Stimulated activated CD4-positive, alpha-beta T cell treated with anti-CD3 and anti-CD28 coated beads, Interleukin-12 subunit alpha, Interleukin-12 subunit beta, amount 100 ng/mL, for 4 hours (primary cell): ENCODE measurements around the gene PDE4D.
"Not testable (repeated sequence)": the region's sequence is repeated elsewhere in the genome, so short reads cannot be mapped to it uniquely, and the experiment has no call there.

Source experiments
- DNase-seq: peaks from one replicate; pipeline ENCODE4 v3.0.0-alpha.2; 2020

The PDE4D gene

GRCh38 chr5:59394956-59395355 lies 498.6 kb downstream of the PDE4D start:
- DNase-seq, result not testable (repeated sequence)

GRCh38 chr5:59393585-59394420 lies 499.7 kb downstream of the PDE4D start:
- no peak for DNase-seq

- DNase-seq, result no peak
These were observed 501.9 kb downstream of the PDE4D start for GRCh38 chr5:59391576-59391975.

DNA sequence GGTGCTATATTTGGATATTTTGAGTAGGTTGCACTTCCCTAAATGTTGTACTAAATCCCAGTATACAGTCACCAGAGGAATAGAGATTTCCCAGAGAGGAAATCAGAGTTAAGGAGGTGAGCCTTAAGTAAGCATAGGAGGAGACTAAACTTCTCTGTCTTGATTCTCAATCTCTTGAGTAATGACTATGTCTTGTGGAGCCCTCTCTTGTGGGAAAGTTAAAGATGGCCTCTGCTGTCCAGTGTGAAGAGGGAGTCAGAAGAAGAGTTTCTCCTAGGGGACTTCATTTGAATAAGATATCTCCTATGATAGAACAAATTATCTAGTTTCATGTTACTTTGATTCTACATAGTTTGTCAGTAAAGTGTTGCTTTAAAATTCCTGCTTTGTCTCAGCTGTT lies 502.5 kb downstream of the PDE4D start:
- DNase-seq, result no peak

- no peak for DNase-seq
These were observed 503.4 kb downstream of the PDE4D start for GRCh38 chr5:59390074-59390659.

DNA sequence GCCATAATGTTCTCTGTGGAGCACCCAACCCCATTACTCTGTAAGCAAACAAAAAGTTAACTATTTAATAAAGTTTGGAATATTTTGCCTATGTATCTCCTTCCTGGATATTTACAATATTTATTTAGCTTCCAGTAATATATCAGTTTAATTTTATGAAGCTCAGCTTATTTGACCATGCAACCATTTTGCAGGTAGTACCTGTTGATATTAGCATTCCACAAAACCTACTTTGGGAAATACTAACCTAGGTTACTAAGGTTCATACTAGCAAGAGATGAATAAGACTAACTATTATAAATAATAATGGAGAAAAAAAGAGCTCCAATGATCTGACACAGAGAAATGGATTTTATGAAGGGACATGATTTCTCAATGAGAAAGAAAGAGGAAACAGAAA lies 506.4 kb downstream of the PDE4D start:
- no peak for DNase-seq

DNA sequence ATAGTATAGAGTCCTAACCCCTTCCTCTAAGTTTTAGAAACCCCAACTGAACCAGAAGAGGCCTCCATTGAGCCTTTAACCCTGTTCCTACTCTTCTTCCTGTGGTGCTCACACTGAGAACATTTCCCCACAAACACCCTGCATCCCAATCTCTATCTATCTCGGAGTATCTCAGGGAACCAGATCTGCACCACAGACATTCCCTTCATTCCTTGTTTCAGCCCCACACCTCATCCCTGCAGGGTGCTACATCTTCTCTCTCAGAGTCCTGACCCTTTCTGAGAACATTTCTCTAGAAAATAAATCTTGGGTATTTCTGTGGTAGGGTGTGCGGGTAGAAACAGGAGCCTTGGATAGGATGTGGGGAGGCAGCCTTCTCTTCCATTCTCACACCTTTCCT lies 507.8 kb downstream of the PDE4D start:
- DNase-seq, result no peak

DNA sequence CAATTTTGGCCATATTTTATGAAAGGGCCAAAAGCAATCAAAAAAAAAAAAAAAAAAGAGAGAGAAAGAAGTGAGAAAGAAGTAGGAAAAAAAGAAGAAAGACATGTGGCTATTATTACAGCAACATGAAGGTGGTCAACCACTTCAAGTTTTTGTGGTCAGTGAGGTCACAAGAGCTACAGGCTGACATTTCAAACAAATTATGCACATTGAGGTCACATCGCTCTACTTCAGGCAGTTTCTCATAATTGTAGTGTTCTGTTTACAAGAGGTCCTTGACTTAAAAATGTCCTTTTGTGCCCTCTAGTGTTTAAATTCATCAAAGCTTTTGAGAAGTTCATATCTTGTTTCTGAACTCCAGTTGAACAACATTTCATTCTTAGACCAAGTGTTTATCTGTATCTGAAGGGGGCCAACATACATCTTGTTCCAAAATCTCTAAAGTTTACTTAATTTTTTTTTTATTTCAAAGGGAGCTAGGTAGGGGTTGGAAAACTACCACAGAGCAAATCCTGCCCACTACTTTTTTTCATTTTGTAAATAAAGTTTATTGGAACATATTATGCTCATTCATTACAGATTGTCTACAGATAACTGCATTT lies 513.1 kb downstream of the PDE4D start:
- no peak for DNase-seq

GRCh38 chr5:59374036-59374435 lies 519.5 kb downstream of the PDE4D start:
- DNase-seq, result not testable (repeated sequence)

- no peak for DNase-seq
These were observed 521.9 kb downstream of the PDE4D start for GRCh38 chr5:59371525-59372127.

DNA sequence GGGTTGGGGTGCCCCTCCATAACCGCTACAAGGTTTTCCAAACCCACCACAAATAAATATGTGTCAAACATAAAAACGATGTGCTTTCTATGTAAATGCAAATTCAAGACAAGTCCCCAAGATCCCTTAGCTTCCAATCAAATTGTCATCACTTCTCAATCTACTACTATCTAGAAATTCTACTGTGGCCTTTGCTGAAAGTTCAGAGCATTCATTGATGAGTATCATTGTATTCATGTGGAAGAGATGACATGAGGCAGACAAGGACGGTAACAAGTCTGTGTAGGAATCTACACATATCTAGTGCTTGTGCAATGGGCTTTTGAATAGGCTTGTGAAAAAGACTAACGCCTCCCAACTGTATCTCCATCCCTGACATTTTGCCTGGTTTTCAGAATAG lies 524.6 kb downstream of the PDE4D start:
- DNase-seq, result no peak

- peak; percentile 18 for DNase-seq
These were observed 525.6 kb downstream of the PDE4D start for GRCh38 chr5:59367791-59368394.

GRCh38 chr5:59366784-59367183 lies 526.7 kb downstream of the PDE4D start:
- no peak for DNase-seq

DNA sequence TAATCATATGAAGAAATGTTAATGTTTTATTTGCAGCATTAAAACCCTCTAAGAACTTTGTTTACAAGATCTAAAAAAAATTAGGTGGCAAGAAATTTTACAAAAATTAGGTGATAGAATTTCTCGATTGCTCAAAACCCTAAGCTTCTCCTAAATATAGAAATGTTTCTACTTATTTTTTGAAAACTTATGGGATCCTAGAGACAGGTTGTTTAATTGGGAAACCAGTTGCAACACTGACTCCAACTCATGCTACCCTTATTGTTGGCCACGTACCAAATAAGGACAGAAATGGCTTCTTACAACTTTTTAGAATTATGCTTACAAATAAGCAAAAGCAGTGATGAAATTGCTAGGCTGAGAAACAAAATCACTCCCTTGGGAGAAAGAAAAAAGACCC lies 531.1 kb downstream of the PDE4D start:
- DNase-seq, result no peak

DNA sequence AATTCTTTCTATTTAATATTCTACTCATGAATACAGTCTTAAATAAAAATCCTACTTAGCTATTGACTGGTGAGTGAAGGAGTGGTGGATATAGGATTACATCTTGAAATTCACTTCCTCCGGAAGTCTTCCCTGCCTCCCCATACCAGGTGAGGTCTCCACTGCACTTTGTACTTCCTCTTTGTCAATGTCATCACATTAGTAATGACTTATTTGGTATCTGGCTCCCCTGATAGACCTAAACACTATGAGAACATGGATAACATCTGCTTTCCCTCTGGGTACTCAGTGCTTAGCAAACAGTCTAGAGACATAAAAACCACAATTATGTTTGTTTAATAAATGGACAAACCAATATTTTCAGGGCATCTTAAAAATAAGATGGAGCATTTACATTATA lies 532.1 kb downstream of the PDE4D start:
- DNase-seq, result no peak

GRCh38 chr5:59360130-59360555 lies 533.4 kb downstream of the PDE4D start:
- no peak for DNase-seq

- no peak for DNase-seq
These were observed 535.3 kb downstream of the PDE4D start for GRCh38 chr5:59358005-59358861.

GRCh38 chr5:59357381-59357977 lies 536.0 kb downstream of the PDE4D start:
- no peak for DNase-seq

- DNase-seq, result no peak
These were observed 536.6 kb downstream of the PDE4D start for GRCh38 chr5:59356813-59357380.

GRCh38 chr5:59354811-59355210 lies 538.7 kb downstream of the PDE4D start:
- no peak for DNase-seq

DNA sequence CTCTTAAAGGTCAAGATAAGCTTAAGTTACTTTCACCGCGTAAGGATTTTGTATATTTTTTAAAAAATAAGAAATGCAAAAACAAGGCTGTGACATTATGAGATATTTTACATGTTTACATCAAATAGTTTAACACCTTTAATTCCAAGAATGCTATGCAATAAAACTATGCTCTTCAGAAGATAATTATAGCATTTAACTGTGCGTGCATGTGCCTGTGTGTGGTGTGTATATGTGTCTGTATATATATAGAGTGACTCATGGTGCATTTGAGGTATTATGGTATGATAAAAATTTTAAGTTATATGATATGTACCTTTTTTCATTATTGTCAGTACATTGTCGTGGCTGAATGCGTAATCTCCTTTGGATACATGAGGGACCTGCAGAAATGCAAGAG lies 539.3 kb downstream of the PDE4D start:
- DNase-seq, result no peak
